HG03064 (cell line): ENCODE results near the gene GIPC3.

Source experiments
- ATAC-seq: cut with Tn5 transposase; IDR thresholded peaks from one replicate; pipeline ENCODE4 v1.9.1; 2021; ENCODE audit warnings: low read depth; ENCODE audit not compliant: unreplicated experiment

Gene GIPC3, protein sequence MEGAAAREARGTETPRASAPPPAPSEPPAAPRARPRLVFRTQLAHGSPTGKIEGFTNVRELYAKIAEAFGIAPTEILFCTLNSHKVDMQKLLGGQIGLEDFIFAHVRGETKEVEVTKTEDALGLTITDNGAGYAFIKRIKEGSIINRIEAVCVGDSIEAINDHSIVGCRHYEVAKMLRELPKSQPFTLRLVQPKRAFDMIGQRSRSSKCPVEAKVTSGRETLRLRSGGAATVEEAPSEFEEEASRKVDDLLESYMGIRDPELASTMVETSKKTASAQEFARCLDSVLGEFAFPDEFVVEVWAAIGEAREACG

DNA sequence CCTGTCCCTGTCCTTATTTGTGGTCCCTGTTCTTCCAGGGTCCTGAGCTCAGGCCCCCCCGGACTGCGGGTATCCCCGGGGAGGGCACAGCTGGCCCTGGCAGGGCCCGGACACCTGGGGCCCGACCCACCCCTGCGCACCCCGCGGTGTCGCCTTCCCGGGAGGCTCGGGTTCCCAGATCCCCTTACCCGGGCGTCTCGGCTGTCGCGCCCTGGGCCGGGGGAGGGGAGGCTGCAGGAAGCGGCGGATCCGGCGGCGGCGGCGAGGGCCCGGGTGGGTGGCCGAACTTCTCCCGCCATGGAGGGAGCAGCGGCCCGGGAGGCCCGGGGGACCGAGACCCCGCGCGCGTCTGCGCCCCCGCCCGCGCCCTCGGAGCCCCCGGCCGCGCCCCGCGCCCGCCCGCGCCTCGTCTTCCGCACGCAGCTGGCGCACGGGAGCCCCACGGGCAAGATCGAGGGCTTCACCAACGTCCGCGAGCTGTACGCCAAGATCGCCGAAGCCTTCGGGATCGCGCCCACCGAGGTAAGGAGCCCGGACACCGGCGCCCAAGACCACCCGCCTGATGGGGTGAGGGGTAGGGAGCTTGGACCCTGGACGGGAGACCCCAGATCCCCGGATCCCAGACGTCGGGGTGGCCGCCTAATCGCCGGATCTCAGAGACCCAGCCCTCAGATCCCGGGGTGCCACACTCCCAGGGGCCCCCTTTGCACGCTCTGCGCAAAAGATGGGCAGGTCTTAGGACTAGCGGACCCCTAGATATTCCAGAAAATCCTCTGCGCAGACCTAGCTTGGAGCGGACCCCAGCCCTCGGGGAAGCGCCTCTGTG is at the start of gene GIPC3:
Gene GIPC3, plus strand, starts transcription at position 178 of the 826 bp plus-strand sequence. Its CDS starts 120 bp downstream, at position 298.
- ATAC-seq, result no peak

DNA sequence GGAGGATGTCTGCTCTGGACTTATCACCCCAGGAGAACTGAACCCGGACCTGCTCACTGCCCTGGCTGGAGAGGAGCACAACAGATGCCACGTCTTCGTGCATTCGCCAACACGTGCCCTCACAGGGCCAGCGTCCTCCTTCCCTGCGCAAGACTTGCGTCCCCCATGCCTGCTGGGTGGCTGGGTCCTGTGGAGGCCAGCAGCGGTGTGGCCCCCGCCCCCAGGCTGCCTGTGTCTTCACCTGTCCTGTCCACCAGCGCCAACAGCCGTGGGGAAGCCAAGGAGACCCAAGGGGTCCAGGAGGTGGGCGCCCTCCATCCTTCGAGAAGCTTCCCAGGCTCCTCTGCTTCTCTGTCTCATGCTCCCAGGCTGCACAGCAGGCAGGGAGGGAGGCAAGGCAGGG is 49.7 kb upstream of the GIPC3 start:
- ATAC-seq, result no peak

DNA sequence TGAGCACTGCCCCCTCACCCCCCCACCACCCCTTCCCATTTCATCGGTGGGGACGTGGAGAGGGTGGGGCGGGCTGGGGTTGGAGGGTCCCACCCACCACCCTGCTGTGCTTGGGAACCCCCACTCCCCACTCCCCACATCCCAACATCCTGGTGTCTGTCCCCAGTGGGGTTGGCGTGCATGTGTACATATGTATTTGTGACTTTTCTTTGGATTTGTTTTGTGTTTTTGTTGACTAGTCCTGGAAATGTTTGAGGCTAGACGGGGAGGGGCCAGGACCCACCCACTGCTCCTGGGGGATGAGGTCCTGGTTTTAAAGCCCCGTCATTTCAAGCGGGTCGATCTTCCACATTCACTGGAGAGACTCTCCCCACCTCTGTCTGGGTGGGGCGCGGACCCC is 49.3 kb upstream of the GIPC3 start:
- ATAC-seq, result no peak

DNA sequence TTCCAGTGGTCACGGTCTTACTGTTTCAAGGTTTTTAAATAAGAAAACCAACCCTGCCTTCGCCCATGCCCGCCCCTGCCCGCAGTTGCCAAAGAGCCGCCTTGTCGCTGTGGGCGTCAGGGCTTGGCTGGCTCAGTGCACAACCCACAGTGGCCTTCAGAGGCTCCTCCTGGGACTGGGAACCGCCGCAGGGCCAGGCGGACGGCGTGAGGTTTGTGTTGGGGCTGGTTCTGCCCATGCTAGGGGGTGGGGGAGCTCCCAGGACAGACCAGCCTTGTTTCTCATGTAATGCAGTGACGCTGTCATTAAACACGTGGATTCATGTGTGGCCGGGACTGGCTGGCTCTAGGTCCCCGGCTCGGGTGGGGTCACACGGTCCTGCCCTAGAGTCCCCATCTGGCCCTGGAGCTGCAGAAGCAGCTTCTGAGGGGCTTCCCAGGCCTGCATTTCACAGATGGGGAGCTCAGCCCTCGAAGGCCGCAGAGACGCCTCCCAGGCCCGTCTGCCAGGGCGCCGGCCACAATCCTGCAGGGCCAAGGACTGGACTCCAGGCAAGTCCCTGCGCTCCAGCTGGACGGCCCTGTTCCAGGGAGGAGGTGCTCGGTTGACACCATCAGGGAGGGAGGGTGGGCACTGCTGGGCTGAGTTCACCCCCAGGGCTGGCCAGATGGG is 48.7 kb upstream of the GIPC3 start:
- ATAC-seq, result no peak

DNA sequence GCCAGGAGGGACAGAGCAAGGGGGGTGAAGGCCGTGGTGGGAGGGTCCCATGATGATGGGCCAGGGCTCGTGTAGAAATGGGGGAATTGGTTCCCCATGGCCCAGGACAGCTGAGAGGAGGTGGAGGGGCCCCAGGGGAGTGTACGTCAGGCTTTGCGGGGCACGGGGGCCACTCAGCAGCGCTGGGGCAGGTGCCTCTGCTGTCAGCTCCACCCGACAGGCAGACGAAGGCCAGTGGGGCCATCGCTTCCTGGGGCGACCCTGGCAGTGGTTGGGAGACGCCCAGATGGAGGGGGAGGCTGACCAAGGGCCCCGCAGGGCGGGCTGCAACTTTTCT is 48.2 kb upstream of the GIPC3 start:
- no peak for ATAC-seq

DNA sequence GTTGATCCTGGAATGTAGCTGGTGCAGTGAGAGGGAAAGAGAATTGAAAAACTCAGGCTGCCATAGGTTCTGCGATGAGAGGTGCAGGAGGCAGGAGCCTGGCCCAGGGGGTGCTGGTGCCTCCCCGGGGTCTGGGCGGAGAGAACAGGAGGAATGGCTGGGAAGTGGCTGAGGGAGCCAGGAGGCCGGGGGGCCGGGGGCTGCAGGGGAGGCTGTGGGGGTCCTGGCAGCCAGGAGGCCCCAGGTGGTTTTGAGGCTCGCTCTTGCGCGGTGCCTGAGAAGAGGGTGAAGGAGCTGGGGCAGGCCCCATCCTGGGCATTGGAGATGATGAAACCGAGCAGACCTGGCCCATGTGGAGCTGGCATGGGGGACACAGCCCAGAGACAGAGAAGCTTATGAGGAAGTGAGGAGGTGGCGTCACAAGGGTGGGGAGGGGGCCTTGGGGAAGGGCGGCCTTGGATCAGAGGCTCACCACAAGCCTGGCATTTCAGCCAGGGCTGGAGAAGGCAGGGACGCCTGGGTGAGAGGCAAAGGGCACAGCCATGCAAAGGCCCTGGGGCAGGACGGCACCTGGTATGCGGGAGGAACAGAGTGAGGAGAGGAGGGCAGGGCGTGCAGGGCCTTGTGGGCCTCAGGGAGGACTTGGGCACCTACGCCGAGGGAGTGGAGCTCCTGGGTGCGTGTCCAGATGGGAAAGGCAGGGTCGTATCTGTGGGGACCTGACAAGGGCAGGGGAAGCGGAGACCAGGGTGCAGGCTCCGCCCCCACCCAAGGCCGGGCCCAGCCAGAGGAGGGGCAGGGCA is 47.6 kb upstream of the GIPC3 start:
- ATAC-seq, result no peak

DNA sequence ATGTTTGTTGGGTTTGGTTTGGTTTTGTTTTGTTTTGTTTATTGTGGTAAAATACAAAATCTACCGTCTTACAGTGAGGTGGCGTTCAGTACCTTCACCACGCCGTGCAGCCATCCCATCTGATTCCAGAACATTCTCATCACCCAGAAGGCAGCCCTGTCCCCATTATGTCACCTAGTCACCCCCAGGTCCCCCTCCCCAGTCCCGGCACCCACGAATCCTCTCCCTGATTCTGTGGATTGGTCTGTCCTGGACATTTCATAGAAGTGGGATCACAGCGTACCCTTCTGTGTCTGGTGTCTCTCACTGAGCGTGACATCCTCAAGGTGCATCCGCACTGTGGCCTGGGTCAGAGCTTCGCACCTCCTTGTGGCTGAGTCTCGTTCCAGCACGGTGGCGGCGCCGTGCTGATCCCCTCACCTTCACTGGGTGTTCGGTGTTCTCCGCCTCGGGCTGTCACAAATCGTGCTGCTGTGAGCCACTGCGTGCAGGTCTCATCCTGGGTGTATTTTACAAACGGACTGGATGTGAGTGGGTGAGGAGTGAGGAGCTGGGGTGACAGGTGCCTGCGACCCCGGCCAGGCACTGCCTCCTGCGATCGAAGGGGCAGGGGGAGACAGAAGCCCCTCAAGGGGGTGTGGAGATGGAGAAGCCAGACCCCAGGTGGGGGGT is 46.9 kb upstream of the GIPC3 start:
- ATAC-seq, result no peak

DNA sequence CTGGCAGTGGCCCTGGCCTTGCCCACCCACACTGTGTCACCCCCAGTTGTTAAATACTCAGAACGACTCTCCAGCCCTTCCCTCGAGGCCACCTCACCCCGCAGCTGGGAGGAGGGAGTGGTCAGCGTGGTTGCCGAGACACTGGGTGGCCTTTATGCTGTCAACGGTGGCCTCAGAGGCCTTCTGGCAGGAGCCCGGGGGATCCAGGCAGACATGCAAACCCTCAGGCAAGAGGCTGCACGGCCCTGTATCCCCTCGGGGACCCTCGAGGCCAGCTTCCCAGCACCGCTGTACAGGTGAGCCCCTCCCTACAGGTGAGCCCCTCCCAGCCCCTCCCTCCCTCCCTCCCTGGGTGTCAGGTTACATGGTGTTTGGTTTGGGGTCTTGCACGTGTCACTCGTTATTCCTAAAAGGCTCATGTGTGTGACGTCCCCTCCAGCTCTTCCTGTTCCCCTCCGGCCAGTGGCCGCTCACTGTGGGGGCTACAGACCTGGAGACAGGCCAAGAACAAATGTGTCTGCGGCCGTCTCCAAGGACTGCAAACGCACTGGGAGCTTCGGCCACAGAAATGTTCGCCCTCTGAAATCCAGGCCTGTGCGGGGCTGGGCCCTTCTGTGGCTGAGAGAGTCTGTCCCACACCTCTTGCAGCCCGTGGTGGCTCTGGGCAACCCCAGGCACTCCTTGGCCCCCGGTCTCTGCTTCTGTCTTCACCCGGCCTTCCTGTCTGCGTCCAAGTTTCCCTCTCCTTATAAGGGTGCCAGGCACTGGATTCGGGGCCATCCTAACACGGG is 46.1 kb upstream of the GIPC3 start, which contains the start of gene TEKTIP1:
Gene TEKTIP1, plus strand, starts transcription at position 210 of the 791 bp plus-strand sequence. Its CDS starts 4 bp downstream, at position 214.
- ATAC-seq, result no peak

DNA sequence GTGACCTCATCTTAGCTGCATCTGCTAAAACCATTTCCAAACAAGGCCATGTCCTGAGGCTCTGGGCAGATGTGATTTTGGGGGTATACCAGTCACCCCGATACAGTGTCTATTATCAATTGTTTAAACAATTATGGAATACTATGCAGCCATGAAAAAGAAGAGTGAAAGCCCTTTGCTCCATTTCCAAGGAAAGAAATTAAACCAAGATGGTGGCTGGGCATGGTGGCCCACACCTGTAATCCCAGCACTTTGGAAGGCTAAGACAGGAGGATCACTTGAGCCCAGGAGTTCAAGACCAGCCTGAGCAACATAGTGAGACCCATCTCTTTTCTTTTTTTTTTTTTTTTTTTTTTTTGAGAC is 45.5 kb upstream of the GIPC3 start:
- ATAC-seq, result no peak

DNA sequence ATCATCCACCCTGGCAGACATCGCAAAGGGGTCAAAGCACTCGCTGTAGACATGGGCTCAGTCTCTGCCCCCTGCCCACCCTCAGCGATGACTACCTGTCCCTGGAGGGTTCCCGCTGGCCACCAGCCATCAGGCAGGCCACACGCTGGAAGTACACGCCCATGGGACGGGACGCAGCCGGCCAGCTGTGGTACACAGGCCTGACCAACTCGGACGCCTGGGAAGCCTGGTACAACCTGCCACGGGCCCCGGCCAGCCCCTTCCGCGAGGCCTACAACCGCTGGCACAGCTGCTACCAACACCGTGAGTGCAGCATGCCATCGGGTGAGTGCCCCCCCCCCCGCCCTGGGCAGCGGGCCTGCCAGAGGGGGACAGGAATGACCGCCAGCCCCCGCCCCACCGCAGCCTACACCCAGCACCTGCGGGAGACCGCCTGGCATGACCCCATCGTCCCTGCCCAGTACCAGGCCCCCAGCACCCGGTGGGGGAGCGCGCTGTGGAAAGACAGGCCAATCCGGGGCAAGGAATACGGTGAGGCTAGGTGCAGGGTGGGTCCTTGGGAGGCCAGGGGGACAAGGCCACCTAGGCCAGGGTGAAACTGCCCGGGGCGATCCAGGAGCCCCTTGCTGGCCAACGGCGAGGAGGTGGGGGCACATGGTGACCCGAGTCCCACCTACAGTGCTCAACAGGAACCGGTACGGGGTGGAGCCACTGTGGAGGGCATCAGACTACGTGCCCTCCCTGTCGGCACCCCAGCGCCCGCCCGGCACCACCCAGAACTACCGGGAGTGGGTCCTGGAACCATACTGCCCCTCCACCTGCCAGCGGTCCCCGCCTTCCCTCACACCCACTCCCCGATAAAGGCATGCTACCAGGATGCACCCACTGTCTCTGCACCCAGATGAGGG is 41.9 kb upstream of the GIPC3 start:
- ATAC-seq, result no peak

DNA sequence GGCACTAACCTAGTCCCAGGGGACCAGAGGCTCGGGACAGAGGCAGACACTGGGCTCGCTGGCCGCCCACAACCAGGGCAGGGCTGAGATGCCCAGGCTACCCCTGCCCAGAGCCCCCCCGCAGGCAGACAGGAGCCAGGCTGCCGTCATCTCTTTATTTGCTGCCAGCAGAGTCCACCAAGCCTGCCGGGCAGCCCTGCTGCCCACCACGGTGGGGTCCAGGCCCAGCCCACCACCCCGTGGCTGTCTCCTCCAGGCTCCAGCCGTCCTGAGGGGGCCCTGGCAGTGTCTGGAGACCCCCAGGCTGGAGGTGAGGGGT is 41.3 kb upstream of the GIPC3 start:
- no peak for ATAC-seq

DNA sequence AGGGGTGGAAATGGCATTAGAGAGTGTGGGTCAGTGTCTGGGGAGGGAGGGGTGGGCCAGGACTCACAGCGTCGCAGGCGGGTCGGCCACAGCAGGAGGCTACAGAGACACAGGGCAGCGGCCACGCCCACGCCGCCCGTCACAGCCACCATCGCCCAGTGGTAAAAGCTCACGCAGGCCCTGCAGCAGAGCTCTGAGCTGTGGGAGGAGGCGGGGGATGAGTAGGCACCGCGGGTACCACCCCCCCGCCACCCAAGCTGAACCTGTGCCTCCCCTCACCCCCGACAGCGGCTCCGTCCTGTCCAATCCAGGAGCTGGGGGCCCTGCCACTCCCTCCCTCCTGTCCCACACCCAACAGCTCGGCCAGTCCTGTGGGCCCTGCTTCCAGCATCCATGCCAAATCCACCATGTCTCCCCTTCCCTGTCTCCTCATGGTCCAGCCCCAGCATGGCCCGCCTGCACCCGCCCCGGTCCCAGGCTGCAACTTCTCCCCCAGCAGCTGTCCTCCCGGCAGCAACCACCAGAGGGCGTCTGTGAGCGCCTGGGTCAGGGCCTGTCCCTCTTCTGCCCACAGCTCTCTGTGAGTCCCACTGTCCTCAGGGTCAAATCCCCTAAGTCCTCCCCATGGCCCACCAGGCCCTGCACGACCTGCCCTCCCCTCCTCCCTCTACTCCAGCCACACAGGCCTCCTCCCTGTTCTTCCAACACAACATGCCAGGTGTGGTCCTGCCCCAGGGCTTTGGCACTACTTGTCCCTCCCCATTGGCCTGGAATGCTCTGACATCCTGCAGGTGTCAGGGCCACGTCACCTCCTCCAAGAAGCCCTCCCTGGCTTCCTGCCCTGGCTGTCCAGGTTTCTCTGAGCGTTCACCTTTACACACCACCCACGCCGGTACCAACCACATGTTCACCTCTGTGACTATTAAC is 40.3 kb upstream of the GIPC3 start:
- ATAC-seq, result no peak

DNA sequence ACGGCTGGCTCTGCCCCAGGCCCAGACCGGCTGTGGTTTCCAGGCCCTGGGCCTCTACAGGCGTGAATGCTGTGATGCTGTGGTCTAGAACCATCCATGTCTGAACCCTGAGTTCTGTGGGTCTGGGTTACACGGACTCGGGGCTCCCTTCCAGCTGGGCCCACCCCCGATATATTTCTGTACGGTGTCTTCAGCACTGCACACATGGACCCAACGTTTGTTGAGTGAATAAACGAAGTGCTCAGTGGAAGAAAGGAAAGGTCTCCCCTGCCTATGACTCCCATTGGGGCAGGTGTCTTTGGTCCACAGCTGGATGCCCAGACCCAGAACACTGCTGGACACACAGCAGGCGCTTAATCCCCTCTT is 39.6 kb upstream of the GIPC3 start:
- ATAC-seq, result no peak

DNA sequence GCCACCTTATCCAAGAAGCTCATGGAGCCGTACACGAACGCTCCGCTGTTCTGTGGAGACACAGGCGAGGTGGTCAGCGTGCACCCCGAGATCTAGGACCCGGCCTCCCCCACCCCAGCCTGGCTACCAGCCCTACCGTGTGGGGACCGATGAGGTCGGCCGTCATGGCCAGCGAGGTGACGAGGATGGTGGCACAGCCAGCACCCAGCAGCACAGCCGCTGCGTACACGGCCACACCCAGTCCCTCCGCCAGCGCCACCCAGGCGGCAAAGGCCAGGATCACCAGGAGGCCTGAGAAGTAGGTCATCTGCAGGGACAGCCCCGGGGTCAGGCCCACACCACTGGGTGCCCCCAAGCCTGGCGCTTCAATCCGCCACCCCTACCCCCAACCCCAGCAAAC is 39.2 kb upstream of the GIPC3 start:
- no peak for ATAC-seq

DNA sequence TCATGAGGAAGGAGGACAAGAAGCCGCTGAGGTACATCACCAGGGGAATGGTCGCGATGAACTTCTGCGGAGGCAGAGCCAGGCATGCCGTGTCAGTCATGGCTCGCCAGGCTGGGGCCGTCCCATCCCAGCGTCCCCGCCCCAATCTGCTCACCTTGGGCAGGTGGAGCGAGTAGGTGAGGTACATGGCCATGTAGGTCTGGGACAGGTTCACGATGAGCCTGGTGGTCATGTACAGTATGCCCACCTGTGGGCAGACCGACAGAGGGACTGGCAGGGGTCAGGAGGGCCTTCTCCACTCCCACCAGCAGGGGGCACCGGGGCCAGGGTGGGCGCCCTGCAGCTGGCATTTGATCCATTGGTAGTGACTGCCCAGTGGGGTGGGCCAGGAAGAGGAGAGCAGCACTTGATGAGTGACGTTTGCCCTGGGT is 38.0 kb upstream of the GIPC3 start:
- no peak for ATAC-seq

DNA sequence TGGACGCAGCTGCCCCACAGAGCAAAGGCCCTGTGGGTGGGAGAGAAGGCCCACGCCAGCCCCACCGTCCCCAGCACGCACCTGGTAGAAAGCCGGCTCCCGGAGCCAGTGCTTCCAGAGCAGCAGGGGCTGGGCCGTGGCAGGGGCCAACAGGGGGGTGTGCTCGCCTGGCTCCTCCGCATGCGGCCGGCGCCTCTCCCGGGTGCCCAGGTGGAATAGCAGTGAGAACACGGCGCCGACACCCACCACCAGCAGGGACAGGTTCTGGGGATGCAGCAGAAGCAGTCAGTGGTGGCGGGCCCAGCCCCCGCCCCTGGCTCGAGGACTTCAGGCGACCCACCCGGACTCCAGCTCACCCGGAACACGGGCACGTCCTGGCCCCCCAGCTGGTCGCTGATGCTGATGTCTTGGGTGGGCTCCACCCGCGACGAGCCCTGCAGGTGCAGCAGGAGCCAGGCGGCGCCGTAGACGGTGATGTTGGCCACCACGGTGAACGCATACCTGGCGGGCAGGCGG is 37.5 kb upstream of the GIPC3 start:
- ATAC-seq, result no peak

DNA sequence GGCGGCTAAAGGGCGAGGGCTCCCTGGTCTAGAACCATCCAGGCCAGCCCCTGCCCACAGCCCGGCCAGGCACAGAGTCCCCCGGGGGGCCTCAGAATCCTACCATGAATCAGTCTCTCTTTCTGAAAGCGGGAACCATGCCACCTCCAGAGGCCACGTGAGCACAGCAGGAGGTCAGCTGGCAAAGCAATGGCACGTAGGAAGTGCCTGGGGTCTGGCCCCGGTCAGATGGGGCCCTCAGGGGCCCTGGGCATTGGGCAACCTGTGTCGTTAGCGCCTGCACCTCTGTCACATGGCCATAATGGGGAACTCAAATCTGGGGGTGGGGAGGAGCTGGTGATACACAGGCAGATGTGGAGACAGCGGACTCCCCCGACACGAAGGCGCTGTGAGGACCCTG is 36.7 kb upstream of the GIPC3 start:
- ATAC-seq, result no peak
